Thoracic aorta (tissue), 2 donors: Measurements from ENCODE around the gene DLX1. TPM values are rescaled to one million over a fixed set of nuclear protein-coding genes. Genes with fewer than 3 reads are reported as not detected.

ENCODE experiments used
- ATAC-seq: fragments of 150-250 bp; one replicate; pipeline ENCODE4 v1.8.0; 2017; ENCODE audit warnings: low read depth; ENCODE audit not compliant: insufficient number of reproducible peaks, low FRiP score
- DNase-seq: peaks from one replicate; pipeline ENCODE4 v3.0.0-alpha.2; 2020; ENCODE audit warnings: low spot score
- H3K27ac ChIP-seq, 2 donors: fragments of 200-600 bp; sonication (generic); 1 replicate in 1 of 2; 2 replicates in 1 of 2; pipeline ENCODE4 v1.5.1; 2016; ENCODE audit warnings: mild to moderate bottlenecking in 2 of 2, moderate library complexity in 2 of 2
- H3K27me3 ChIP-seq: fragments of 200-600 bp; sonication (generic); replicated peaks from 2 replicates; pipeline ENCODE4 v1.6.0; 2016; ENCODE audit warnings: mild to moderate bottlenecking; ENCODE audit not compliant: insufficient read depth
- H3K36me3 ChIP-seq: fragments of 200-600 bp; sonication (generic); one replicate; pipeline ENCODE4 v1.5.1; 2016
- H3K4me1 ChIP-seq, 2 donors: fragments of 200-600 bp; sonication (generic); 1 replicate in 1 of 2; 2 replicates in 1 of 2; pipeline versions ENCODE4 v1.5.1 to v1.6.0; 2016; ENCODE audit warnings: low read depth in 2 of 2, mild to moderate bottlenecking in 1 of 2; ENCODE audit not compliant: control insufficient read depth in 1 of 2
- H3K4me3 ChIP-seq: fragments of 200-600 bp; sonication (generic); 2 replicates; pipeline ENCODE4 v1.5.1; 2016; ENCODE audit warnings: mild to moderate bottlenecking
- H3K9me3 ChIP-seq: fragments of 200-600 bp; sonication (generic); 2 replicates; pipeline ENCODE4 v1.5.1; 2016
- CTCF ChIP-seq: fragments of 200-600 bp; sonication (generic); IDR thresholded peaks from one replicate; pipeline ENCODE4 v1.5.1; 2019; ENCODE audit warnings: antibody characterized with exemption
- total RNA-seq, 2 donors: library from RNA; depleted of rRNA; stranded (reverse); fragments of >200 nt; gene quantifications; one replicate each; pipeline versions ENCODE4 v1.1.0 to v1.2.3, GENCODE V29; 2016

The DLX1 gene
- total RNA-seq, 2 donors from 2014 or later: 0.68 to 0.92 TPM

GRCh38 chr2:172097557-172098131, 12.3 kb downstream of the DLX1 start:
- peaks cover 48 to 76% of the 10 kb centered on the region in 2 donors for H3K4me1 ChIP-seq
- no peaks in the 10 kb centered on the region for H3K9me3 ChIP-seq
- H3K27me3 ChIP-seq: peaks cover 60% of the 10 kb centered on the region
- TF ChIP-seq CTCF: no peak
- H3K36me3 ChIP-seq: no peaks in the 10 kb centered on the region
- DNase-seq (no peak), ATAC-seq (no peak)
- H3K4me3 ChIP-seq: no peak overlapping the region
- no peak overlapping the region for H3K27ac ChIP-seq

DNA sequence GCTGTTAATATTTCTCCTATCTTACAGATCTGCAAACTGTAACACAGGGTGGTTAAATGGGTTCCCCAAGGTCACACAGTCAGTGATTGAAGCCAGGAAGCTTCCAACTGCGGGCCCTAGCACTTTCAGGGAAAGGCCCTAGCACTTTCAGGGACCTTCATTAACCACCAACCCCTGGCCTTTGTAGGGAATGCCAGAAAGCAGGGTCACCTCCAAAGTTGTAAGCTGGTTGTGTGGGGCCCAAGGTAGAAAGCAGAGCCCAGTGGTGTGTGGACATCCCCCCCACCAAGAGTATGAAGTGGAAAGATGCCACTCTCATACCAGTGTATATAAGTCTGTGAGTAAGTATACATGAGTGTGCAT, 13.0 kb downstream of the DLX1 start:
- H3K27me3 ChIP-seq: peaks cover 55% of the 10 kb centered on the region
- no peak overlapping the region for H3K4me3 ChIP-seq
- no peak for TF ChIP-seq CTCF
- no peak for DNase-seq
- ATAC-seq: no peak
- H3K36me3 ChIP-seq: no peaks in the 10 kb centered on the region
- peaks cover 48 to 82% of the 10 kb centered on the region in 2 donors for H3K4me1 ChIP-seq
- H3K27ac ChIP-seq: no peak overlapping the region
- H3K9me3 ChIP-seq: no peaks in the 10 kb centered on the region

DNA sequence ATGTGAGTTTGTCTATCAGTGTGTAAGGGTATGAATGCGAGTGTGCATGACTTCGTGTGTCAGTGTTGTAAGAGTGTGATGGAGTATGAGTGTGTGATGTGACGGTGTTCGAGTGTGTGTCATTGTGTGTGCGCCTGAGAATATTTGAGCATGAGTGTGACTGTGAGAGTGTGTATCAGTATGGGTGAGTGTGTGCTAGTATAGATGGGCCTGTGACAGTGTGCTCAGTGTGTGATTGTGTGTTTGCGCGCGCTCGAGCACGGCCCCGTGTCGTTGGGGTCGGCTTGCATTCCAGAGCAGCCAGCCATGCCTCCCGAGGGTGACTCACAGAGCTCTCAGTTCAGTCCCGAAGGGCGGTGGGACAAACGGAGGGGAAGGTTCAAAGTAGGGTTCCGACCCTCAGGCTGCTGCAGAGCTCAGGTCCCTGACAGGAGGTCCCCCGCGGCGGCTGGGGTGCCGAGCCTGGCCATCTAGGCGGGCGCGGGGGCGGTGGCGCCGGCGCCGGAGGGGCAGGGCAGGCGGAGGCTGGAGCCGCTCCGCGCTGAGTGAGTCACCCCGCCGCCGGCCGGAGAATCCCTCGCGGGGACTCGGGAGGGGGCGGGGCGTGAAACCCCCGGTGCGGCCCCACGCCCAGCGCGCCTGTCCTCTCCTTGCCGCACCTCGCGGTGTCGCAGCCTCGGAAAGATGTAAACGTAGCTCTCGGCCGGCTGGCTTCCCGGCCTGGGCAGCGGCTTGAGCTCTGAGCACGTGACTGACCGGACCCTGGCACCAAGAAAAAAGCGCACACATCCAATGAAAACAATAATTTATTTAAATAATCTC, 13.6 kb downstream of the DLX1 start:
- no peak for TF ChIP-seq CTCF
- no peaks in the 10 kb centered on the region for H3K36me3 ChIP-seq
- H3K27ac ChIP-seq: no peak overlapping the region
- no peaks in the 10 kb centered on the region for H3K9me3 ChIP-seq
- peak overlapping the region; percentile 71 for H3K4me3 ChIP-seq
- H3K4me1 ChIP-seq: peaks cover 48 to 84% of the 10 kb centered on the region in 2 donors
- peaks cover 53% of the 10 kb centered on the region for H3K27me3 ChIP-seq
- ATAC-seq: no peak
- no peak for DNase-seq

DNA sequence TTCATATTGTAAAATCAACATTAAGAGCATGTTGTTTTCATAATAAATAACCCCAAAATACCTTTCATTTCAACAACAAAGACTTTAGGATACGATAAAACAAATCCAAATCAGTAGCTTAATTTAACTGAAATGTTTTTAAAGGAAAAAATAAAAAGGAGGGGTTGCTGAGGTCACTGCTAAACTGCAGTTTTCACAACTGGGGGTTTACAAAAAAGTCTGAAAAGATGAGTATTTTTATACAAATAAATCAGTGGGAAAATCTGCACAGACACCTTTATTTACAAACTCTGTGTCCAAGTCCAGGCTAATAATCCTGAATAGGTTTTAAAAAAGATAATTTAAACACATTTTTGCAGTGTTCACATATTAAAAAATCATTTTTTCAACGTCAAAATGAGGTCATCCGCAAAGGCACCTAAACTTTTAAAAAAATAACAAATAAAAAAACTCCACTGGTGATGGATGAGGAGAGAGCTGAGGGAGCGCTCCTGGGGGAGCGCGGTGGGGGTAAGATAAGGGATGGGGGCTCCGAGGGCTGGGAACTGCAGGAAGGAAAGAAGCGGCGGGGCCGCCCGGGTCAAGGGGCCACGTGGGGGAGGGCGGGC, 14.3 kb downstream of the DLX1 start:
- H3K4me1 ChIP-seq: peaks cover 48 to 77% of the 10 kb centered on the region in 2 donors
- H3K27ac ChIP-seq: peak overlapping the region in 1 of 2 donors; percentile 27
- no peak for DNase-seq
- H3K4me3 ChIP-seq: peak overlapping the region; percentile 71
- ATAC-seq: no peak
- H3K27me3 ChIP-seq: peaks cover 58% of the 10 kb centered on the region
- no peak for TF ChIP-seq CTCF
- no peaks in the 10 kb centered on the region for H3K36me3 ChIP-seq
- H3K9me3 ChIP-seq: no peaks in the 10 kb centered on the region
